HCT116 (cell line): ENCODE data around the gene FAM193A. TPM values are rescaled to one million over a fixed set of nuclear protein-coding genes. Genes with fewer than 3 reads are reported as not detected.

ENCODE experiments used
- ATAC-seq: fragments of 200-7000 bp; cut with Tn5 transposase; 2 replicates; pipeline ENCODE4 v1.9.1; 2020; ENCODE audit warnings: mild to moderate bottlenecking, moderate library complexity
- BruUV-seq: library from RNA; stranded (reverse); fragments of 400-500 nt; replicated peaks from 2 replicates; lab custom pipeline; 2021; lab: Mats Ljungman, UMichigan
- CTCF ChIA-PET: fragments of 300-600 bp; sonication (Branson Sonifier 250); formaldehyde crosslinking; loops from one replicate; lab custom pipeline; 2021; ENCODE audit warnings: antibody characterized with exemption; lab: Charles Lee
- POLR2A ChIA-PET: fragments of 300-600, 350-600 bp; sonication (Branson Sonifier 250); formaldehyde crosslinking; loops from one replicate; lab custom pipeline; 2021; ENCODE audit warnings: antibody characterized with exemption; lab: Charles Lee
- RAD21 ChIA-PET, 2 experiments: fragments of 300-600 bp; sonication (Branson Sonifier 250); formaldehyde crosslinking; loops; one replicate each; lab custom pipeline; 2023; ENCODE audit warnings: low total read pairs in 2 of 2; ENCODE audit not compliant: uncharacterized antibody in 2 of 2, unreplicated experiment in 2 of 2, low non-redundant PET in 1 of 2; lab: Charles Lee
- DNase-seq: peaks from one replicate; pipeline ENCODE4 v3.0.0-alpha.2; 2010; ENCODE audit warnings: low read depth, low spot score
- H2AFZ ChIP-seq: fragments of 200-600 bp; shearing (Covaris generic), sonication (generic); 2 replicates; pipeline ENCODE4 v1.6.1; 2017; ENCODE audit warnings: low read depth, mixed run types, mixed read lengths, antibody characterized with exemption, low read length; ENCODE audit not compliant: poor library complexity, severe bottlenecking
- H3K27ac ChIP-seq: 2 replicates; pipeline ENCODE4 v1.5.1; 2012; ENCODE audit warnings: low read depth, low read length
- H3K27me3 ChIP-seq: fragments of 200-600 bp; sonication (generic); 2 replicates; pipeline ENCODE4 v1.6.1; 2016; ENCODE audit warnings: mixed run types, low read length, mixed read lengths; ENCODE audit not compliant: insufficient read depth
- H3K36me3 ChIP-seq, 2 experiments: fragments of 200-500 bp in 1 of 2; fragments of 200-600 bp in 1 of 2; sonication (Bioruptor generic) in 1 of 2; sonication (generic) in 1 of 2; 2 replicates each; pipeline versions ENCODE4 v1.5.1 to v1.6.1; 2014 to 2016; ENCODE audit warnings: low read length in 2 of 2, inconsistent platforms in 1 of 2, mixed read lengths in 1 of 2, mixed run types in 1 of 2; ENCODE audit not compliant: insufficient read depth in 2 of 2, control insufficient read depth in 1 of 2
- H3K4me1 ChIP-seq, 2 experiments: fragments of 200-600 bp in 1 of 2; sonication (generic) in 1 of 2; 2 replicates each; pipeline versions ENCODE4 v1.5.1 to v1.6.1; 2012 to 2017; ENCODE audit warnings: low read length in 2 of 2, inconsistent platforms in 1 of 2, mild to moderate bottlenecking in 1 of 2, mixed read lengths in 1 of 2, mixed run types in 1 of 2, moderate library complexity in 1 of 2; ENCODE audit not compliant: insufficient read depth in 2 of 2, control insufficient read depth in 1 of 2
- H3K4me2 ChIP-seq: fragments of 200-600 bp; sonication (generic); 2 replicates; pipeline ENCODE4 v1.6.1; 2017; ENCODE audit warnings: mixed run types, low read length, mixed read lengths
- H3K4me3 ChIP-seq, 2 experiments: fragments of 200-600 bp in 1 of 2; sonication (generic) in 1 of 2; replicated peaks in 1 of 2; 2 replicates each; pipeline ENCODE4 v1.5.1; 2011 to 2016; ENCODE audit warnings: low read length in 2 of 2, control low read depth in 1 of 2, low read depth in 1 of 2, mild to moderate bottlenecking in 1 of 2, mixed read lengths in 1 of 2, mixed run types in 1 of 2
- H3K79me2 ChIP-seq: fragments of 200-600 bp; sonication (generic); 2 replicates; pipeline ENCODE4 v1.6.1; 2017; ENCODE audit warnings: mild to moderate bottlenecking, mixed run types, low read length, moderate library complexity, mixed read lengths; ENCODE audit not compliant: insufficient read depth
- H3K9ac ChIP-seq: fragments of 200-600 bp; sonication (generic); 2 replicates; pipeline ENCODE4 v1.6.1; 2016; ENCODE audit warnings: low read length, mixed read lengths
- H3K9me2 ChIP-seq: fragments of 200-600 bp; sonication (generic), shearing (Covaris generic); 2 replicates; pipeline ENCODE4 v1.6.1; 2017; ENCODE audit warnings: mixed run types, mild to moderate bottlenecking, moderate library complexity; ENCODE audit not compliant: insufficient read depth
- H3K9me3 ChIP-seq, 2 experiments: fragments of 200-500 bp in 1 of 2; fragments of 200-600 bp in 1 of 2; sonication (Bioruptor generic) in 1 of 2; sonication (generic) in 1 of 2; 2 replicates each; pipeline ENCODE4 v1.6.1; 2014 to 2017; ENCODE audit warnings: low read length in 2 of 2, mixed read lengths in 2 of 2, inconsistent platforms in 1 of 2, low read depth in 1 of 2, mild to moderate bottlenecking in 1 of 2, mixed run types in 1 of 2, moderate library complexity in 1 of 2; ENCODE audit not compliant: control insufficient read depth in 1 of 2, insufficient read depth in 1 of 2
- H4K20me1 ChIP-seq: fragments of 200-600 bp; sonication (generic), shearing (Covaris generic); 2 replicates; pipeline ENCODE4 v1.6.1; 2017; ENCODE audit warnings: mixed run types, mild to moderate bottlenecking, moderate library complexity; ENCODE audit not compliant: insufficient read depth
- ELF1 ChIP-seq: IDR thresholded peaks from 2 replicates; pipeline ENCODE4 v1.6.1; 2012; ENCODE audit warnings: low read depth, borderline replicate concordance
- SIN3A ChIP-seq: IDR thresholded peaks from 2 replicates; pipeline ENCODE4 v1.6.1; 2012; ENCODE audit warnings: low read depth
- YY1 ChIP-seq: IDR thresholded peaks from 2 replicates; pipeline ENCODE4 v1.6.1; 2011; ENCODE audit warnings: low read length, low read depth, moderate library complexity, mild to moderate bottlenecking; ENCODE audit not compliant: insufficient replicate concordance; ENCODE audit errors: extremely low read depth
- intact Hi-C: fragments of 100-400 bp; cut with micrococcal nuclease; formaldehyde crosslinking; loops from 2 replicates; pipeline ENCODE4 v1.10.0; 2022
- total RNA-seq: library from RNA; stranded (reverse); gene quantifications from one replicate; pipeline ENCODE4 v1.2.1, GENCODE V29; 2021; ENCODE audit not compliant: unreplicated experiment

The FAM193A gene
- total RNA-seq, 1 experiment from 2014 or later: 15.7 TPM

GRCh38 chr4:2688697-2689096 is 152.2 kb downstream of the FAM193A start:
- Histone ChIP-seq H2AFZ (no peak overlapping the region), H3K27me3 (no peaks in the 10 kb centered on the region), H3K9ac (no peak overlapping the region), H4K20me1 (no peaks in the 10 kb centered on the region), H3K27ac (no peak overlapping the region), H3K4me2 (no peak overlapping the region), H3K79me2 (no peaks in the 10 kb centered on the region; the same call in 1 of the 2 replicates), H3K4me3 (no peak overlapping the region), H3K4me1 (no peaks in the 10 kb centered on the region), H3K9me2 (no peaks in the 10 kb centered on the region), H3K9me3 (no peaks in the 10 kb centered on the region), H3K36me3 (peaks cover 11 to 35% of the 10 kb centered on the region in 2 experiments; a peak in 2 of 4 replicates)
- no peak for TF ChIP-seq ELF1
- intact Hi-C loops: no loop called here
- ChIA-PET CTCF (no interaction called here), POLR2A (no interaction called here), RAD21 (no interaction called here)
- no TSS peak for BruUV-seq
- no peak for DNase-seq
- ATAC-seq: no peak

DNA sequence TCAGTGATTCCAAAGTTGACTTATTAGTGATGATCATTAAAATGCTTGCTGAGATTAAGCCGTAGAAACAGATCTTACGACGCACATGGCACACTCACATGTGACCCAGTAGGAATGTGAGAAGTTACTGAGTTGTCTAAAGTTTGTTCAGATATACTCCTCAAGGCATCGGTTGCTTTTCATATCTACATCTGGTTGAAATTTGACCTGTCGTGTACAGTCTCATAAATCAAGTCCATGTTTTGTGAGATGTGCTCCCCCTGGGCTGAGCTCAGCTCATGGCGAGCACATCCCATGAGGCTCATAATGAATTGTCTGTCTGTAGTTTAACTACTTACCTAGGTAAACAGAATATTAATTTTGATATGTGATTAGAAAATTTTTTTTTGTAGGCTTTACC is 152.7 kb downstream of the FAM193A start:
- H3K4me2 ChIP-seq: no peak overlapping the region
- RAD21 ChIA-PET: no interaction called here
- TF ChIP-seq YY1 (no peak), SIN3A (no peak)
- TF ChIP-seq, all 23 proteins: peak for 0
- Histone ChIP-seq H3K79me2 (no peaks in the 10 kb centered on the region; the same call in 1 of the 2 replicates), H4K20me1 (no peaks in the 10 kb centered on the region), H3K9ac (no peak overlapping the region), H3K27me3 (no peaks in the 10 kb centered on the region), H3K4me1 (no peaks in the 10 kb centered on the region), H3K9me2 (no peaks in the 10 kb centered on the region), H3K9me3 (no peaks in the 10 kb centered on the region), H3K36me3 (peaks cover 13 to 36% of the 10 kb centered on the region in 2 experiments; a peak in 2 of 4 replicates), H2AFZ (no peak overlapping the region), H3K27ac (no peak overlapping the region), H3K4me3 (no peak overlapping the region)
- no peak for DNase-seq
- BruUV-seq: no TSS peak
- no peak for ATAC-seq
- intact Hi-C loops: no loop called here
- ChIA-PET CTCF (no interaction called here), POLR2A (no interaction called here)
